HG03469 (cell line): ENCODE data around the gene CDH22.

Experiments used
- ATAC-seq: cut with Tn5 transposase; IDR thresholded peaks from one replicate; pipeline ENCODE4 v1.9.1; 2021; ENCODE audit warnings: mild to moderate bottlenecking, moderate library complexity, moderate number of reproducible peaks; ENCODE audit not compliant: unreplicated experiment

CDH22 gene

DNA sequence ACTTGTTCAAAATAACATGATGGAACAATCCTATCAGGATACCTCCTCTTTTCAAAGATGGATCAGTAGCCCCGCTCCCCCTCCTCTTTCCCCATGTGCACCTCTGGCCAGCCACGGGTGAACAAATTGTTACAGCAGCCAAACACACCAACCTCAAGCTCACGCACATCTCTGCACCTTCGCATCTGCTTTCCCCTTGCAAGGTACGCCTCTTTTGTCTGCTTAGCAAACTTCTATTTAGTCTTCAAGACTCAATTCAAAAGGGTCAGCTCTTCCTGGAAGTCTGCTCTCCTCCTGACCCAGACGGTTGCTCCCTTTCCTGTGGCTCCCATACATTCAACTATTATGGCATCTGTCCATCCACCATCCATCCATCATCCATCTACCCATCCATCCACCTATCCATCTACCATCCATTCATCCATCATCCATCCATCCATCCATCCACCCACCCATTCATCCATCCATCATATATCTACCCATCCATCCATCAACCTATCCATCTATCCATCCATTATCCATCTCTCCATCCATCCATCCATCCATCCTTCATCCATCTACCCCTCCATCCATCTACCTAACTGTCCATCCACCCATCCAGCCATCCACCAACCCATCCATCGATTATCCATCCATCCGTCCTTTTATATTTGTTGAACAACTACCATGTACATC is 36.3 kb upstream of the CDH22 start:
- no peak for ATAC-seq

DNA sequence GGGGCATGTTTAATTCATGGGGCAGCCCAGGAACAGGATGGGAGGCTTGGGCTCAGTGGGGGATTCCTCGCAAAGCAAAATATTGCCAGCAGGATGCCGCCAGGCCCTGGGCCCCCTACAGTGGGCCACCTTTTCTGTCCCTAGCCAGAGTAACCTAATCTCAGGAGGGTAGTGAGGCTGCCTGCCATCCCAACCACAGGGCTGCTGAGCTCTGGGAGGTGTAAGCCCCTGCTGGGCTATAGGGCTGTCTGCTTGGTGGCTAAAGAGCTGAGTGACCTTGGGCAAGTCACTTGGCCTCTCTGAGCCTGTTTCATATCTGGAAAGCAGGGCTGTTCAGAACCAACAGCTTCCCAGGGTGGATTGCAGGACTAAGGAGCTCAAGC is 35.7 kb upstream of the CDH22 start:
- ATAC-seq = no peak

- ATAC-seq = no peak
Measured at GRCh38 chr20:46343348-46343974, 35.2 kb upstream of the CDH22 start.

GRCh38 chr20:46342451-46343347 is 34.4 kb upstream of the CDH22 start:
- no peak for ATAC-seq

GRCh38 chr20:46342010-46342378 is 33.7 kb upstream of the CDH22 start:
- ATAC-seq = no peak

DNA sequence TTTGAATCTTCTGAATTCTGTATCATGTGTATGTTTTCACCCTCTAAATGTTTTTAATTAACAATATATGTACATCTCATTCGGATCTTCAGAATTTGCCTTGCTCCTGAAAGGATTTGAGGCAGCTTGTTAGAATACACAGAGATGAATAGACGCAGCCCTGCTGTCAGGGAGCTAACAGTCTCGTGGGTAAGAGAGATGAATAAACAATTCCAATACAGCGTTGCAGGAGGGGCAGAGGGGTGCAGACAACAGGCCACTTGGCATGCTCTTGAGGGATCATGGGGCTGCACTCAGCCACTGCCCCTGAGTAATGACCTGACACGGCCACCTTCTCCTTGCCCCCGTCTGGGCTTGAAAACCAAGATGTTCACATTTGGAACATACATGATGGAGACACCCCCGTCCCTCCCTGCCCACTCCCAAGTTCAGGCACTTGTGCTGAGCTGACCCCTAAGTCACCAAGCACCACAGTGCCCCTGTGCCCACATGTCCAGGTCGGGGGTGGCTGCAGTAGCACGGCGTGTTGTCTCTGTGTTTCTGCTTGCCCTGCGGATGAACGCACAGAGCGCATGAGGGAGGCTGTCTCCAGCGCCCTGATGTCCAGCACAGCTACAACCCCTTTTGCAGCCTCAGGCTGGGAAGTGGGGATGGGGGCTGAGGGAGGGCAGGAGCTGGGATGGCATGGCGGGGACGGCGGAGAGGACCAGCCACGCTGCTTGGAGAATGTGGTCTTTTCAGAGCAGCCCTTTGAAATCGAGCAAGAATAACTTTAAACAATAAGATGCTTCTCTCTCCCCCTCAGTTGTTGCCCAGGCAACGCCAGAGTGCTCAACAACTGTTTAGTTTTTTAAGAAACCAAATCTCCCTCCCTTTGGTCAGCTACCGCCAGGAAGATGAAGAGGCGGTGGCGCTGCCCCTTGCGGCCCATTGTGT is 33.0 kb upstream of the CDH22 start:
- no peak for ATAC-seq

GRCh38 chr20:46339037-46339436 is 30.7 kb upstream of the CDH22 start:
- no peak for ATAC-seq

DNA sequence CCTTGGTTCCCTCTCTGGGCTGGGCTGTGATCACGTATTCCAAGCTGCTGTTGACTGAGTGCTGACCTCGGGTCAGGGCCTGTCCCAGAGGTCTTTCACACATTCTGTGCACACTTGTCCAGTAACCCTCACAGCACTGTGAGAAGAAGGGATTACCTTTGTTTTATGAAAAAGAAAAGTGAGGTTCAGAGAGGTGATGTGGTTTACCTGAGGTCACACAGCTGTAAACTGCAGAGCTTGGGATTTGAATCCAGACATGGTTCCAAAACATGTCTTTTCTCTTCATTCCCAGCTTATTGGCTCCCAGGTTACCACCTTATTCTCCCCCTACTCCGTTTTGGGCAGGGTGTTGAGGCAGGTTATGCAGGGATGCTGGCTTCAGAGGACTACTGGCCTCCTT is 28.4 kb upstream of the CDH22 start:
- ATAC-seq = no peak

DNA sequence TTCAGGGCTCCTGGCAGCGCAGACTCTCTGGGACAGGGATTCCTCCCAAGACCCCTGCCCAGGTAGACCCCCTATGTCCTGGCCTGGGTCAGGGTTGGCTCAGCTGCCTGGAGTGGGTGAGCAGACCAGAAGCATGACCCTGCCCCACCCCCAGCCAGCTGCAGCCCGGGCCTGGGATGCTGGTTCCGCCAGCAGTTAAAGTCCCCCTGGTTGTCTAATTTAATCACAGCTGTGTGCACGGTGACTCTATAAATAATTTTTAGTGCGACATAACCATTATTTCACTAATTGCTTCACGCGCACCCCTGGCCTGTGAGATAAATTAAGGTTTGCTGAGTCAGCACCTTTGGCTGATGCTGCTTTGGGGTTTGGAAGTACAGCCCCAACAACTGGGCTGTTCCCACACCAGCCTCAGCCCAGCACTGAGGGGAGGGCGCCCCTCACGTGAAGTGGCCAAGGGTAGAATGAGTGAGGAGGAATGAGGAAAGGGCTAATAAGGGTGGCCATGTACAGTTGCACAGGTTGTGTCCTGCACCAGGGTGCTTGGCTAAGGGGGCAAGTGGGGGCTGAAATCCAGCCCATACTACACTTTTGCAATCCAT is 26.1 kb upstream of the CDH22 start:
- ATAC-seq = no peak

- no peak for ATAC-seq
Measured at GRCh38 chr20:46333161-46333991, 25.1 kb upstream of the CDH22 start.

DNA sequence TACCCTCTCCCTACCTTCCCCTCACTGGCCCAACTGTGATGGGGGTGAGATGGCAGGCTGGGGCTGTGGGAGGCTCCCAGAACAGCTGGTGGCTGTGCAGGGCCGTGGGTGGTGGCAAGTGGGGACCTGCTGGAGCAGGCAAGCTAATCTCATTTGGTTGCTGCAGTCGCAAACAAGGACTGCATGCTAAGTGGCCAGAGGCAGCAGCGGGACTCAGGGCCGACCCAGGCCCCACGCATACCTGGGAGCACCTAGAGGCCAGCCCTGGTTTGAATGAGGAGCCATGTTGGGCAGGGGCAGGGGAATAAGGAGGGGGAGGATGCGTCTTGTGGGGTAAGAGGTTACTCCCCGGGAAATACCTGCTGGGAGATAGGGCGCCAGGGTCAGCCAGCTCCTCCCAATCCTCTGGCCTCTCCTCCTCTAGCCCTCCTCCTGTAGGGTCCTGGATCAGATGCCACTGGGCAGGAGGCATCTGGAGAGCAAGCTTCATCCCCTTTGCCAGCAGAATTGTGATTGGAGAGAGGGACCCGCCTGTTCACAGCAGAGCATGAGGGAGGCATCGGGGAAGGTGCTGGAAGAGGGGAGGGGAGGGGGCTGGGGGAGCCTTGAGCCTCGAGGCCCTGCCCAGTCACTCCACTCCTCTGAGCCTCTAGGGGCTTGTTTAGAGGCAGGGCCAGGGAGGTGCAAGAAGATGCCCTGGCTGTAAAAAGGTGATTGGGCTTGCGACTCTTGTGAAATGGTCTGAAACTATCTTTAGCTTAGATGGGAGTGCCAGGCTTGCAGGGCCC is 24.3 kb upstream of the CDH22 start:
- no peak for ATAC-seq

GRCh38 chr20:46331611-46332361 is 23.5 kb upstream of the CDH22 start:
- no peak for ATAC-seq

GRCh38 chr20:46330831-46331371 is 22.6 kb upstream of the CDH22 start:
- ATAC-seq = no peak

GRCh38 chr20:46330072-46330763 is 21.9 kb upstream of the CDH22 start:
- ATAC-seq = no peak

DNA sequence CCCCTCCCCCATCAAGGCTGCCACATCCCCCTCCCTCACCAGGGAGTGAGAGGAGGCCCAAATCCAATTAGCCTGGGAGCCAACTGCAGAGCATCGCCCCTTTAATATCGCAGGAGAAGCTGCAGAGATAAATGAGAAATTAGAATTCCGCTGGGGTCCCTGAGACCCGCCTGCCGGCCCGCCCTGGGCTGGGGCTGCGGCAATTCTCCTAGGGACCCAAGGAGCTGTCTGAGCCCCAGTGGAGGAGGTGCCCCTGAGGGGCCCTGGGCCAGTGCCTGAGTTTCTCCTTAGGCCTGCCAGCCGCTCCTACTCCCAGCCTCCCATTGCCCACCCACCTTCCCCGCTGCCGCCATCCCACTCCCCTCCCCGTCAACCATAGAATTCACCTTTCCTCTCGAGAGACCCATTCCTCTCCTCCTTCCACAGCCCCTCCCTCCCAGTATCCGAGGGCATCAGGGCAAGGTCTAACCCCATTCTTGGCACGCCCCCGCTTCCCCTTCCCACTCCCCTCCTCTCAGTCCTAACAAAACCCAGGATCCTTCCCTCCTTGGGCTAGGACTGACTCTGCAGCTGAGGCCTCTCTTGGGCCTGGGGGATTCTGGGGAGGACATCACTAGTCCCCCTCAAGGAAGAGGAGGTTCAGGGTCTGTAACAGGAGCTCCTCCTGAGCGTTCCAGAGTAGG is 20.0 kb upstream of the CDH22 start:
- ATAC-seq = no peak

DNA sequence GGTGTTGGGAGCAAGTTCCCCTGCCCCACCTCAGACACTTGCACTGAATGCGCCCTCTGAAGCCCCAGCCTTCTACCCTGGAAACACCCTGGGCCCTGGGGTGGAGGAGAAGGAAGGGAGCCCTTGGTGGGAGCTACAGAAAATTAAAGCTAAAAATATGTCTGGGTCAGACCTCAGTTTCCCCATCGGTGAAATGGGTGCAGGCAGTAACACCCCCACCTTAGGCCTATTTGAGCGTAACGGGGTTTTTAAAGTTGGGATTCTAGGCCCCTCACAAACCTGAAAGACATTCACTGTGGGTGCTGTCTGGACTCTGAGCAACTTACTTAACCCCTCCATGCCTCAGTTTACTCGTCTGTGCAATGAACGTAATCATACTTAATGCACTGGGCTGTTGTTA is 19.3 kb upstream of the CDH22 start:
- no peak for ATAC-seq

- ATAC-seq = no peak
Measured at GRCh38 chr20:46325789-46326188, 17.5 kb upstream of the CDH22 start.
